ENCODE data around the gene KCNAB3.
"Not testable (repeated sequence)": the region's sequence is repeated elsewhere in the genome, so short reads cannot be mapped to it uniquely, and the experiment has no call there.

KCNAB3 gene

DNA sequence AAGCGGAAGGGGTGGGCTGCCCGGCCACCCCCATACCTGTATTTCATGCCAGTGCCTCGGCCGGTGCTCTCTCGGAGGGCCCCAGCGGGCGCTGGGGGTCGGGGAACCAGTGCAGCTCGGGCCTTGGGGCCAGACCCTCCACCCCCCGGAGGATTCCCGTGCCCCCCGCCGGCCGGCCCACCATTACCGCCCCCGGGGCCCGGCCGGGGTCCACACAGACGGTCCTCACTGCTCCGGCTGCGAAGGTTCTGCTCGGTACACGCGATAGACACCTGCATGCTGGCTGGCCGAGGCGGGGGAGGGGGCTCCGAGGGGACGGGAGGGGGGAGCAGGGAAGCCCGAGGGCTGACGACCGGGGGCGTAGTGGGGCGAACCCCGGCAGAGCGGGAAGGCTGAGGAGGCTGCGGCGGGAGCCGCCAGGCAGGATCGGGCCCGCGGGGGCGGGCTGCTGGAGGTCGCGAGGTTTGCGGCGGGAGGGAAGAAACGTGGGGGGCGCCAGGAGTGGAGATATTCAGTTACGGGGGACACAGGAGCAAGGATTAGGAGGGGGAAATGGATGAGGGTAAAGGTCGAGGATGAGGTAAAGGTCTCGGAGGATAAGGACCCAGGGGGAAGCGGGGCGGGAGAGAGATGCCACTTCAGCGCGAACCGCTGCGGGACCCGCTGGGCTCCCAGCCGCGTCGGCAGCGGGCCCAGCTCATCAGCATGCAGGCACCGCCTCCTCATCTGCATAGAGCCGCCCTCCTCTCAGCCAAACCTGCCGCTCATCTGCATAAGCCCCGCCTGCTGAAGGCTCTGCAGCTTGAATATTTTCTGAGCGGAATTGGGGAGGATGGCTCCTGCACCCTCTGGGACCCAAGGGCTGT is at the start of gene KCNAB3:
Gene KCNAB3 (minus strand): TSS at position 699 of the 866 bp plus-strand sequence. CDS start 421 bp downstream, at position 278.
- DNase-seq = no peak

DNA sequence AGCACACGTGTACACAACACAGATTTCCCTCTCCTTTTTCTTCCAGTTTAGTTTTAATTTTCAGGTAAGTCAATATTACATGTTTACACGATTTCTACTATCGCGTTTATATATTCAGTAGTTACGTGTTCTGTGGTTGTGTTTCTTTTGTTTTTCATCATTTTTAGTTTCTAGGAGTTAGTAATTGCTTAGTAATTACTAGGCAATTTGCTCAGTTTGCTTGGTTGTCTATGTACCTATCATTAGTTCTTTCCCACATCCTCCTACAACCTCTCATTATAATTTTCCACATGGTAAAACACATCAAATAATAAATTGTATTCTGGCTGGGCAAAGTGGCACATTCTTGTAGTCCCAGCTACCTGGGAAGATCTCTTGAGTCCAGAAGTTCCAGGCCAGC is 48.1 kb upstream of the KCNAB3 start:
- DNase-seq = no peak

DNA sequence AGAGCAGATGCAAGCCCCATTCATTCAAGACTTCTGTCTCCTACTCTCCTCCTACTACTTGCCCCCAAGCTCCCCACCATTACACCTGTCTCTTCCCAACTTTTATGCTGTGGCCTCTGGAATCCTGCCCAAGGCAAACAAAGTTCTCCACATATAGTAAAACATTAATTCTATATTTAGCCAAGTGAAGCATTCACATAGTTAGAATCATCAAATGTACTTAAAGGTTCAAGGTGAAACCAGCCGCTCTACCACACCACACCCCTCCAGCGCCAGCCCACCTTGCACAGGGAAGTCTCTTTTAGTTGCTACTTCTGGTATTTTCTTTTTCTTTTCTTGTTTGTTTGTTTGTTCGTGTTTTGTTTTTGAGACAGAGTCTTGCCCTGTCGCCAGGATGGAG is 47.4 kb upstream of the KCNAB3 start:
- no peak for DNase-seq

DNA sequence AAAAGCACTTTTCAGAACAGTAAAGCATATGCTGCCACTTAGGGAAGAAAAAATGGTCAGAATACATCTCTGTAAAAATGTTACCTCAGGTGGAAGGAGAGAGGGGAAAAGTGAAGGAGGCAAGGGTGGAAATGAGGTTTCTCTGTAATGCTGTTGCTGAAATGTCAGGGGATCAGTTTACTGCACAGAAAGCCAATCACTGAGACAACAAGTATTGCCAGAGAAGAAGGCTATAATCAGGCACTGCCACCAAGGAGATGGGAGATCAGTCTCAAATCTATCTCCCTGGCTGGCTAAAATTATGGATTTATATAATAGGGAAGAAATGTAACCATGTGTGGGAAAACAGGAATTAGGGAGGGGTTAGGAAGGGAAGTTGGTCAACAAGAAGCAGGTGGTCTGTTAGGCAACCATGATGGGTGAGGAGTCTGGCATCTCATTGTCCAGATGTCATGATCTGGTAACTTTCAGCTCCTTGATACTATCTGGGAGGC is 45.0 kb upstream of the KCNAB3 start:
- no peak for DNase-seq

DNA sequence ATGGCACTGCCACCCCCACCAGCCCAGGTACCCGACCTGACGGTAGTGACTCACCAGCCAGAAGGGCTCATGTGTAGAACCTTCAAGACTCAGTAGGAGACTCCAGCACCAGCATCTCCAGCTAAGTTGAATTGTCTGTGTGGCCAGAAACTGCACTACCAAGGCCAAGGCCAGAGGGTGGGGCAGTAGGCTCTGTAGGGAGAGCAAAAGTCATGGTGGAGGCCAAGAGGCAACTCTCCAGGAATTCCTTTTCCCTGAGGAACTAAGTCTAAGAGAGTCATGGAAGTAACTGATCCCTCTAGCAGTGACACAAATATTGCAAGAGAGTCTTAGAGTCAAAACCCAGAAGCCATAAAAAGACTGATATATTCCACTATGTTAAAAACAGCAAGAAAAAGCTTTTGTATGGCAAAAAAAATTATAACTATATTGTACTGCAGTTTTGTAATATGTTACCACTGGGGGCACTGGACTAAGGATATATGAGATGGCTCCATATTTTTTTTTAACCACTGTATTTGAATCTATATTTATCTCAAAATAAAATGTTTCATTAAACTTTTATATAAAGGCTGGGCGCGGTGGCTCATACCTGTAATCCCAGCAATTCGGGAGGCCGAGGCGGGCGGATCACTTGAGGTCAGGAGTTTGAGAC is 42.6 kb upstream of the KCNAB3 start:
- no peak for DNase-seq

DNA sequence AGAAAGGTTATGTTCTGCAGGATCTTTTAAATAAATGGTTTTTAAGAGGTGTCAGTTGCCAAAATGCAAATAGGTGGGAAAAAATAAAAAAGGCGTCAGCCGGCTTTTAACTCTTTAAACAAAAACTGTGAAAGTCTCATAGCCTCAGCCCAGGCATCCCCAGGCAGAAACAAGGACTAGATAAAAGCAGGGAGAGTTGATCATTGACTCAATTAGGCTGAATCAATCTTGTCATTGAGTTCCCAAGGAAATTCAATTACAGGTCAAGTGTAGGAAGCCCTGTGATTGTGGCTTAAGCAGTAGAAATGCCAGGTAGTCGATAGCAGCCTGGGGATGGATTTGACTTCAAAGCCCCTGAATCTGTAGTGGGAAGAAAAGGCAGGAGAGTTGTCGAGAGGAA is 42.0 kb upstream of the KCNAB3 start:
- DNase-seq = no peak

DNA sequence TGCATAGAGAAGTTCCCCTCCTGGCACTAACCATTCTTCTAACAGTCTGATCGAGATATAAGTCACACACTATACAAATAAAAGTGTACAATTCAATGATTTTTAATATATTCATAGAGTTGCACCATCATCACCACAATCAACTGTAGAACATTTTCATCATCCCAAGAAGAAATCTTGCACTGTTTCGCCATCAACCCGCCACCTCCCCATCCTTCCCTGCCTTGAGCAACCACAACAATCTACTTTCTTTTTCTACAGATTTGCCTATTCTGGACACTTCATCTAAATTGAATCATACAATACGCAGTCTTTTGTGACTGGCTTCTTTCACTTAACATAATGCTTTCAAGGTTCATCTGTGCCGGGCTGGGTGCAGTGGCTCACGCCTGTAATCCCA is 39.8 kb upstream of the KCNAB3 start:
- DNase-seq = no peak

DNA sequence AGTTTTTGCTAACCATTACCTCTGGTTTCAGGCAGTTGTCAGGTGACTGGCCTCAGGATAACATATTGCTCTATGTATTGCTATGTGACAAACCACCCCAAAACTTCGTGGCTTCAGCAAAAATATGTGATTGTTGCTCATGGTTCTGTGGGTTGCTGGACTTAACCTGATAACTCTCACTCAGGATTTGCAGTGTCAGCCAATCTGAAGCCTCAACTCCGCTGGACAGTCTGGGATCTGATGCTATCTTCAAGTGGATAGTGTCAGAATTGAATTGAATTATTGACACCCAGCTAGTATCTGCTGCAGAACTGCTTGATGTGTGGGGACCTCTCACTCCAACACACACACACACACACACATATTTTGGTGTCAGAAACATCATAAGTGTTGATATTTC is 38.1 kb upstream of the KCNAB3 start:
- DNase-seq = no peak

DNA sequence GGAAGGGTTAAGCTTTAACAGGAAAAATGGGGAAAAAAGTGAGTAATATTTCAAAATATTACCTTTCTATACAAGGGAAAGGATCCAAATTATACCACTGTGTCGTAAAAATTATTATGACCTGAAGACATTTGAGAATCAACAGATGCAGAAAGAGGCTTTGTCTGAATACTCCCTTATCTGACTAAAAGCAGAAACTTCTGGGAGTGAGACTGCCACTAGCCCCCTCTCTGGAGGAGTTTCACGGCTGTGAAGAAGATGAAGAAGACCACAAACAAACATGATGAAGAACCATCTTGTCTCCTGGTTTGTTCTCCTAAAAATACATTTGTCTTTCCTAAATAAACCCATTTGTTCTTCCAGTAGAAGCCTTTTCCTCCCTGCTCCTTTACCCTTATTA is 31.8 kb upstream of the KCNAB3 start:
- no peak for DNase-seq

DNA sequence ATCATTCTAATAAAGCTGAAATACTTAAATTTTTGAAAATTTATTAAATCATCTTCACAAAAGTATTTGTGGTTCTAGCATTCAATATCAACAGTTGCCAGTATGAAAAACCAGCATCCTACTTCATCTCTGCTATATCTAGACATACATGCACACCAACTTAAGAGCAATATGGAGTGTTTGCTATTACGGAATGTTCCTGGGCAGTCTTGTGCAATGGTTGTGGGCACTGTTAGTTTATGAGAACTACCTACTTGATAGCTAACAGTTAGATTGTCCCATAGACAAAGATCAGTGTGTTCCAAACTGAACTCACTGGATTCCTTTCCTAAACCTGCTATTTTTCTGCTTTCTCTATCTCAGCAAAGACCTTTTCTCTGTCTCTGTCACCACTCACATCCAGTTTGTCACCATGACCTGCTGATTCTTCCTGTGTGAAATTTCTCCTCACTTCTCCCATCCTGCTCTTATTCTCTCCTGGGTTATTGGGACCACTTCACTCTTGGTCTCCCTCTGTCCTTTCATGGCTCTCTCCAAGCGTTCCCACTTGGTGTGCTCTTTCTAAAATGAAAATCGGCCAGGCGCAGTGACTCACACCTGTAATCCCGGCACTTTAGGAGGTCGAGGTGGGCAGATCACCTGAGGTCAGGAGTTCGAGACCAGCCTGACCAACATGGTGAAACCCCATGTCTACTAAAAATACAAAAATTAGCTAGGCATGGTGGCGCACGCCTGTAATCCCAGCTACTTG is 30.0 kb upstream of the KCNAB3 start:
- no peak for DNase-seq

DNA sequence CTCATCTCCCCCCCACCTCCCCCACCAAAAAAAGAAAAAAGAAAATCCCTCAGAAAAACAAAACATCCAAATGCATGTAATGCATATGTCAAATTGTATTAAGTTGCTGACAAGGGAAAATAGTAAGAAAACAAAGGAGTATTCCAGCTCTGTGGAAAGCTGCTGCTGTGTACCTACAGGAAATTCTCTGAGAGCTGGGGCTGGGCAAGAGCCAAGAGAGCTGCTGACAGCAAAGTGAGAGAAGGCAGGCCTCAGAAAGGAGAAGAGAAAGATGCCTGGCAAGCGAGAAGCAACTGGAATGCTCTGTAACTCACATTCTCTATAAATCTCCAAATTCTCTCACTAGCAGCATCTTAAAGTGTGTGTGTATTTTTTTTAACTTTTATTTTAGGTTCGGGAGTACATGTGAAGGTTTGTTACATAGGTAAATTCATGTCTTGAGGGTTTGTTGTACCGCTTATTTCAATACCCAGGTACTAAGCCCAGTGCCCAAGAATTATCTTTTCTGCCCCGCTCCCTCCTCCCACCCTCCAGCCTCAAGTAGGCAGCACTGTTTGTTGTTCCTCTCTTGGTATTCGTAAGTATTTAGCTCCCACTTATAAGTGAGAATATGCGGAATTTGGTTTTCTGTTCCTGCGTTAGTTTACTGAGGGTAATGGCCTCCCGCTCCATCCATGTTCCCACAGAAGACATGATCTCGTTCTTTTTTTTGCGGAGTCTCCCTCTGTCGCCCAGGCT is 26.7 kb upstream of the KCNAB3 start:
- no peak for DNase-seq

DNA sequence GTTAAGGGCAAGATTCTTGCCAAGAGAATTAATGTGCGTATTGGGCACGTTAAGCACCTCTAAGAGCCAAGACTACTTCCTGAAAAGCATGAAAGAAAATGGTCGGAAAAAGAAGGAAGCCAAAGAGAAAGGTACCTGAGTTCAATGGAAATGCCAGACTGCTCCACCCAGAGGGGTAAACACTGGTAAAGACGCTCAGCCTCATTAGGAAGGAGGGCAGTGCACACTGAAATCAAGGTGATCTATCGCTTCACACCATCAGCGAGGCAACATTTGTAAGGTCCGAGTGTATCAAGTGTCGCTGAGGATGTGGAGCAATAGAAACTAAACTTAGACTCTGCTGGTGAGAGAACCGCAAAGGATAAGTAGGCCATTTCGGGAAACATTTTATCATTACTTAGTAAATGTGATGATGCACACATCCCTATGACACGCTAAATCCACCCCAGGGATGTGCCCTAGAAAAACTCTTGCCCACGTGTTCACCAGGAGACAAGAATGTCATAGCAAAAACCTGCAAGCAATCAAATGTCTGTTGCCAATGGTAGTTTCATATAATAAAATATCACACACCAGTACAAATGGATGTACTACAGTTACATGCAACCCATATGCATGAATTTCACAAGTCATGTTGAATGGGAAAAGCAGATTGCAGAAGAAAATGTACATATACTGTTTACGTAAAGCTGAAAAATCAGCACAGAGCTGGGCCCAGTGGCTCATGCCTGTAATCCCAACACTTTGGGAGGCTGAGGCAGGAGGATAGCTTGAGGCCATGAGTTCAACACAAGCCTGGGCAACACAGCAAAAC is 26.0 kb upstream of the KCNAB3 start:
- no peak for DNase-seq

DNA sequence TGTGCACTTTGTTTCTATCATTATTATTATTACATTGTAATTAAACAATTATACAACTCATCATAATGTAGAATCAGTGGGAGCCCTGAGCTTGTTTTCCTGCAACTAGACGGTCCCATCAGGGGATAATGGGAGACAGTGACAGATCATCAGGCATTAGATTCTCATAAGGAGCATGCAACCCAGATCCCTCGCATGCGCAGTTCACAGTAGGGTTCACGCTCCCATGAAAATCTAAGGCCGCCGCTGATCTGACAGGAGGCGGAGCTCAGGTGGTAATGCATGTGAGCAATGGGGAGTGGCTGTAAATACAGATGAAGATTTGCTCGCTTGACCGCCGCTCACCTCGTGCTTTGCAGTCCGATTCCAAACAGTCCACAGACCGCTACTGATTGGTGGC is 23.6 kb upstream of the KCNAB3 start:
- DNase-seq = not testable (repeated sequence)

DNA sequence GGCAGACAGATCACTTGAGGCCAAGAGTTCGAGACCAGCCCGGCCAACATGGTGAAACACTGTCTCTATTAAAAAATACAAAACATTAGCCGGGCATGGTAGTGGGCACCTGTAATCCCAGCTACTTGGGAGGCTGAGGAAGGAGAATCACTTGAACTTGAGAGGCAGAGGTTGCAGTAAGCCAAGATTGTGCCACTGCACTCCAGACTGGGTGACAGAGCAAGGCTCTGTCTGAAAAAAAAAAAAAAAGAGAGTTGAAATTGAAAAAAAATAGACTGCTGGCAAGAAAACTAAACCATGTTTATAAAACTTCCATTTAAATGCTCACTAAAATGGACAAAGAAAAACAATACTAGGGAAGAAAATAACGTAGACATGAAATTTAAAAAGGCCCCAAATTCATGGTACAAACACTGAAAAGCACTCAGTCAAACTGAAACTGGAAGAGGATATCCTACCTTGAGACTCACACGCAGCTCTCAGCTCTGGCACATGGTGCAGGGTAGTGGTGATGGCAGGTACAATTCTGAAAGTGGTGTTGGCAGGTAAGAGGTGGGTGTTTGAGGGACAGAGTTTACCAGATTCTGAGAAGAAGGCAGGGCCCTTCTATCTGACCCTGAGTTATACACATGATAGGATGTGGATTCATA is 21.6 kb upstream of the KCNAB3 start:
- DNase-seq = no peak

DNA sequence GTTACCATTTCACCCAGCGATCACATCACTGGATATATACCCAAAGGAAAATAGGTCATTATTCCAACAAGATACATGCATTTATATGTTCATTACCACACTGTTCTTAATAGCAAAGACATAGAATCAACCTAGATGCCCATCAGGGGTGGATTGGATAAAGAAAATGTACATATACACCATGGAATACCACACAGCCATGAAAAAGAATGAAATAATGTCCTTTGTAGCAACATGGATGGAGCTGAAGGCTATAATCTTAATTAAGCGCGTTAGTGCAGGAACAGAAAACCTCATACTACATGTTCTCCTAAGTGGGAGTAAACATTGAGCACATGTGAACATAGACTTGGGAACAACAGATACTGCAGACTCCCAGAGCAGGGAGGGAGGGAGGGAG is 20.9 kb upstream of the KCNAB3 start:
- no peak for DNase-seq

DNA sequence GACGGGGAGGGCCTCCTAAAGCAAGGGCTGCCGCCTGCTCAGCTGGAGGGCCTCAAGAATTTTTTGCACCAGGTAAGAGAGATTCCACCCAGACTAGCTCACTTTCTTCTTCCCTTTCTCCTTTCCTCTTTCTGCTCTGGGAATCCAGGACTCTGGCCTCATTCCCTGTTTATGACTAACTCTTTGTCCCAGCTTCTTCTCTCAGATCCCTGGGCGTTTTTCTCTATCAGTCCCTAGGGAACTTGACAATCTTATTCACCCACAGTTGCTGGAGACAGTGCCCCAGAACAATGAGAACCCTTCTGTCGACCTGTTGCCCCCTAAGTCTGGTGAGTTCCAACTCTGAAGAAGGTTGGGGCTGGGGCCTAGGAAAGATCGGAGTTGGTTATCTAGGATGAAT is 18.0 kb upstream of the KCNAB3 start:
- DNase-seq = no peak

DNA sequence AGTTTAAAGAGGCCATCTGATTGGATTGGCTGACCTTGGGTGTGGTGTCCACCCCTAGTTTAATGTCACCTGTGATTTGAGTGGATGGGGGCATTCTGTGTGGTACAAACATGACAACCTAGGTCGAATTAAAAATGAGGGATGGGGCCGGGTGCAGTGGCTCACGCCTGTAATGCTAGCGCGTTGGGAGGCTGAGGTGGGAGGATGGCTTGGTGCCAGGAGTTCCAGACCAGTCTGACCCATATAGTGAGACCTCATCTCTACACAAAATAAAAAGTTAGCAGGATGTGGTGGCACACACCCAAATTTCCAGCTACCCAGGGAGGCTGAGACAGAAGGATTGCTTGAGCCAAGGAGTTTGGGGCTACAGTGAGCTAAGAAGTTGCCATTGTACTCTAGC is 16.8 kb upstream of the KCNAB3 start:
- no peak for DNase-seq

DNA sequence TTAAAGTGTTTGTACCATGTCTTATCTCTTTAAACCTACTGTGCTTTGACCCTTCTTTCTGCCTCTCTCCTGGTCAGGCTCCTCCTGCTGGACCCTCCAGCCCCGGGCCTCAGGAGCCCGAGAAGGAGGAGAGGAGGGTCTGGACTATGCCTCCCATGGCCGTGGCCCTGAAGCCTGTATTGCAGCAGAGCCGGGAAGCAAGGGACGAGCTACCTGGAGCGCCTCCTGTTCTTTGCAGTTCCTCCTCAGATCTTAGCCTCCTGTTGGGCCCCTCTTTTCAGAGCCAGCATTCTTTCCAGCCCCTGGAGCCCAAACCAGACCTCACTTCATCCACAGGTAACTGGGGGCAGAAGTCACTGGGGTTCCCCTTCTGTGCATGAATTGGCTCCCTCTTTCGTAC is 16.0 kb upstream of the KCNAB3 start:
- no peak for DNase-seq

DNA sequence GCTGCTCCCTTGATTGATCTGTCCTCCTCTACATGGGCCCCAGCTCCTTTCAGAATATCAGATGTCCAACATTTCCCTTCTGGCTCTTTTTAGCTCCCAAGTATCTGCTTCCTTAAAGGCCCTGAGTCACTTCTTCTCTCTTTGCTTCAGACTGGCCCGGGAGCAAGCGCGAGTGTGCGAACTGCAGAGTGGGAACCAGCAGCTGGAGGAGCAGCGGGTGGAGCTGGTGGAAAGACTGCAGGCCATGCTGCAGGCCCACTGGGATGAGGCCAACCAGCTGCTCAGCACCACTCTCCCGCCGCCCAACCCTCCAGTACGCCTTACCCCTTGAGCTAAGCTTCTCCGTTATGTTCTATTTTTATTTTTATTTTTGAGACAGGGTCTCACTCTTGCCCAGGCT is 14.7 kb upstream of the KCNAB3 start:
- DNase-seq = no peak

DNA sequence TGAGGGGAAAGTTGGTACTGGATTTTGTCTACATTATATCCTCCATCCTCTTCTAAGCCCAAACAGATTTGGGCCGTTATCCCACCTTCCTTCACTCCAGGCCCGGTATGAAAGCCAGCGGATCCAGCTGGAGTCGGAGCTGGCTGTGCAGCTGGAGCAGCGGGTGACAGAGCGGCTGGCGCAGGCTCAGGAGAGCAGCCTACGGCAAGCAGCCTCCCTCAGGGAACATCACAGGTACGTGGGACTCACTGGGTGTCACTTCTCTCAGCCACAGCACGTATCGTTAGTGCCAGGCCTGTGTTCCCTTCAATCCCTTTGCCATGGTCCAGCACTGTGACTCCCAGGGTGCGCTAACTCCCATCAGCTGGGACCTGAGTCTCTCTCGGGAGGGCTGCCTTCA is 13.6 kb upstream of the KCNAB3 start:
- DNase-seq = no peak

DNA sequence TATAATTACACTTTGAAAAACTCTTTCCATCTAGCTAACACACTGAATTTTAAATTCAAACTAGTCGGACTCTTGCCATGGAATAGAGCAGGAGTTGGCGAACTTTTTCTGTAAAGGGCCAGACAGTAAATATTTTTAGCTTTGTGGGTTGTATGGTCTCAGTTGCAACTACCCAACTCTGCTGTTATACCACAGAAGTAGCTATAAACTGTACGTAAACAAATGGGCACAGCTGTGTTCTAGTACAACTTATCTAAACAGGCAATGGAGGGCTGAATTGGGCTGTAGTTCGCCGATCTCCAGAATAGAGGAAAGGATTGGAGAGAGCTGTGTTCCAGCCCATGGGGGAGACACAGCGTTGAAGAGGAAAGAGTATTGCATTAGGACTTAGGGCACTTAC is 11.1 kb upstream of the KCNAB3 start:
- no peak for DNase-seq

DNA sequence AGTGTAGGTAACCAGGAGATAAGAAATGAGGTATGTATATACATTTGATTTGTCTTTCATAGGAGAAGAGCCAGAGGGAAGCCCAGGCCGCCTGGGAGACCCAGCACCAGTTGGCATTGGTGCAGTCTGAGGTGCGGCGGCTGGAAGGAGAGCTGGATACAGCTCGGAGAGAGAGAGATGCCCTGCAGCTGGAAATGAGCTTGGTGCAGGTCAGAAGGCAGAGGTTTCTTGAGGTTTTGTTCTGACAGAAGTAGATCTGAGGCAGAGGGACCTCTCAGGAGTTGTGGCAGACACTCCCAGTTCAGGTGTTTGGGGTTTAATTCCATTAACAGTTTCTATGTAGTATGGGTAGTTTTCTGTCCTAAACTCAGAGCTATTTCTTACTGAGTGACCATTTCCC is 10.4 kb upstream of the KCNAB3 start:
- DNase-seq = no peak
